Measurements from ENCODE around the gene FGFBP2.

The FGFBP2 gene

DNA sequence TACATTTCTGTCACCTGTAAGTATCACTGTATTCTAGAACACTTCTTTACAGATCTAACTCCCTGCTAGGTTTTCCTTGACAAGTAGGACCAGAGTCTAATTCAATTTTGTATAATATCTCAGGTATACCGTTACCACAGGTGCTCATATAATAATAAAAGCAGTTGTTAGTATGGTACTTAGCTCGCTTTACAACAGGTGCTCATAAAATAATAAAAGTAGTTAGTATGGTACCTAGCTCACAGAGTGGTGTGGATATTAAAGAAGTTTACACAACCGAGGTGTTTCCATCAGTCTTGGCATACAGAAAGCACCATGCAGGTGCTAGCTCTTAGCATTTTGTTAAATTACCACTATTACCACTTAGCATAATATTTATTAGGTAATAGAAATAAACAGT is 32.9 kb upstream of the FGFBP2 start:
- H3K9me3 ChIP-seq (ENCODE audit: control insufficient read depth, low read length), result no peaks in the 10 kb centered on the region
- H3K27ac ChIP-seq (ENCODE audit: insufficient read depth, low read depth, low read length, poor library complexity, severe bottlenecking), result no peak overlapping the region
- whole genome bisulfite sequencing, 2 experiments, result 89 to 98% methylated on average over 1 to 3 of the region's 3 CpGs
- H3K4me1 ChIP-seq (ENCODE audit: control insufficient read depth, insufficient read depth, low read length), result no peaks in the 10 kb centered on the region
- no peaks in the 10 kb centered on the region for H3K36me3 ChIP-seq (ENCODE audit: control insufficient read depth, insufficient read depth, low read length)
- no peaks in the 10 kb centered on the region for H3K27me3 ChIP-seq (ENCODE audit: control insufficient read depth, insufficient read depth, low read length, poor library complexity, severe bottlenecking)
- H3K4me3 ChIP-seq (ENCODE audit: insufficient read depth, low read depth, low read length), result no peak overlapping the region

DNA sequence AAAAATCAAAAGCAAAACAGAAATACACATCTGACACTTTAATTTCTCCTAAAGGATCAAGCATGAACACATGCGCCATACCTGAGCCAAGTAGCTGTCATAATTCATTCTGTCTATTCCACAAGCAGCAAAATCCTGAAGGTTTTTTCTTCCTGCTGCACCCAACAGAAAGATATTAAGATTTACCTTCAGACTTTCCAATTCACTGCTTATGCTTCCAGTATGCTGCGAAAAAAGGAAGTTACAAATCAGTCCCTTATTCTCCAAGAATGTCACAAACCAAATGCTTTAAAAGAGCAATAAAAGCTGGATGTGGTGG is 29.2 kb upstream of the FGFBP2 start:
- Histone ChIP-seq H3K27me3 (ENCODE audit: control insufficient read depth, insufficient read depth, low read length, poor library complexity, severe bottlenecking) (no peaks in the 10 kb centered on the region), H3K9me3 (ENCODE audit: control insufficient read depth, low read length) (no peaks in the 10 kb centered on the region), H3K4me1 (ENCODE audit: control insufficient read depth, insufficient read depth, low read length) (no peaks in the 10 kb centered on the region), H3K27ac (ENCODE audit: insufficient read depth, low read depth, low read length, poor library complexity, severe bottlenecking) (no peak overlapping the region), H3K36me3 (ENCODE audit: control insufficient read depth, insufficient read depth, low read length) (peaks cover 8% of the 10 kb centered on the region), H3K4me3 (ENCODE audit: insufficient read depth, low read depth, low read length) (no peak overlapping the region)
- WGBS, 2 experiments, result 95 to 98% methylated on average over 2 of the region's 2 CpGs

DNA sequence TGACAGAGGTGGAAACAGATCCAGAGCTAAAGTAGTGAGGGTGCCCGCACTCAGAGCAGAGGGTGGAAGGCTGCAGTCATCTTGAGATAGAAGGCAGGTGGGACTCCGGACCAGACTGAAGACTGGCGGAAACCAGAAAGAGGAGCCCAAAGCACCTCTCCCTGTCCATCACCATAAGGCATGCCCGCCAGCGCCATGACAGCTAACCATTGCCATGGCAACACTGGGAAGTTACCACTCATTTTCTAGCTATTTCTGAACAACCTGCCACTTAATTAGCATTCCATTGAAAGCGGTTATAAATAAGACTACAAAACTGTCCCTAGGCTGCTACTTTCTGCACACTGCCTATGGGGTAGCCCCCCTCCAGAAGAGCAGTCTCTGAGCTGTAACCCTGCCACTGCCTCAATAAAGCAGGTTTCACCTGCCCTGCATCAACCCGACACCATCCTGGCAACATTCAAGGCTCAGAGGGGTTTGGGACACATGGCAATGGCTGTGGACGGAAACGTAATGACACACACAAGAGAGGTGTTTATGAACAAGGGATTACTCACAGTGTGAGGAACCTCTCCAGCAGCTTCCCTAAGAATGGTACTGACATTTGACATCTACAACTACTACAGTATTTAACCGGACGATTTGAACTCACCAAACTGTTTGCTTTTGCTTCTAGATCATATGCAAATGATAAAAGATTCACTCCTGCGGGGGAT is 27.8 kb upstream of the FGFBP2 start:
- no peak overlapping the region for H3K27ac ChIP-seq (ENCODE audit: insufficient read depth, low read depth, low read length, poor library complexity, severe bottlenecking)
- H3K27me3 ChIP-seq (ENCODE audit: control insufficient read depth, insufficient read depth, low read length, poor library complexity, severe bottlenecking), result no peaks in the 10 kb centered on the region
- H3K36me3 ChIP-seq (ENCODE audit: control insufficient read depth, insufficient read depth, low read length), result peaks cover 12% of the 10 kb centered on the region
- no peak overlapping the region for H3K4me3 ChIP-seq (ENCODE audit: insufficient read depth, low read depth, low read length)
- 82 to 83% methylated on average over 11 to 12 of the region's 12 CpGs for WGBS, 2 experiments
- no peaks in the 10 kb centered on the region for H3K4me1 ChIP-seq (ENCODE audit: control insufficient read depth, insufficient read depth, low read length)
- no peaks in the 10 kb centered on the region for H3K9me3 ChIP-seq (ENCODE audit: control insufficient read depth, low read length)

DNA sequence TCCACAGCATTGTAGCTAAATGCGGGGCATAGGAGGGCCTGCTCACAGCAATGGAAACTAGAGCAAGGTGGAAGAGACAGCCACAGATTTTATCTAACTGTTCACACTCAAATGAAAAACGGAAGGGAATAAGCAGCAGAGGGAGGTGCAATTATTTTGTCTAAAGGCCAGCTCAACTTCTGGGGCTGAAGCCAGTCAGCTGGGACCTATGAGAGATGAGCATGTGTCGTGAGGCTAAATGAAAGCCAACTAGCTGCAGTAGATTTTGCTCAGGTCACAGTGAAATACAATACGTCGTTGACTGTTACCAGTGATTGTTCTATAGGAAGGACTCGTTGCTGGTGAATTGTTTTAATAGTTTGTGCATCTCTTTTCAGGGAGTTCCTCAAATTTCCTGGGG is 26.4 kb upstream of the FGFBP2 start:
- no peak overlapping the region for H3K27ac ChIP-seq (ENCODE audit: insufficient read depth, low read depth, low read length, poor library complexity, severe bottlenecking)
- H3K36me3 ChIP-seq (ENCODE audit: control insufficient read depth, insufficient read depth, low read length), result peaks cover 12% of the 10 kb centered on the region
- H3K4me1 ChIP-seq (ENCODE audit: control insufficient read depth, insufficient read depth, low read length), result no peaks in the 10 kb centered on the region
- H3K4me3 ChIP-seq (ENCODE audit: insufficient read depth, low read depth, low read length), result no peak overlapping the region
- no peaks in the 10 kb centered on the region for H3K27me3 ChIP-seq (ENCODE audit: control insufficient read depth, insufficient read depth, low read length, poor library complexity, severe bottlenecking)
- H3K9me3 ChIP-seq (ENCODE audit: control insufficient read depth, low read length), result no peaks in the 10 kb centered on the region
- WGBS, 2 experiments, result 87 to 88% methylated on average over 6 of the region's 6 CpGs

DNA sequence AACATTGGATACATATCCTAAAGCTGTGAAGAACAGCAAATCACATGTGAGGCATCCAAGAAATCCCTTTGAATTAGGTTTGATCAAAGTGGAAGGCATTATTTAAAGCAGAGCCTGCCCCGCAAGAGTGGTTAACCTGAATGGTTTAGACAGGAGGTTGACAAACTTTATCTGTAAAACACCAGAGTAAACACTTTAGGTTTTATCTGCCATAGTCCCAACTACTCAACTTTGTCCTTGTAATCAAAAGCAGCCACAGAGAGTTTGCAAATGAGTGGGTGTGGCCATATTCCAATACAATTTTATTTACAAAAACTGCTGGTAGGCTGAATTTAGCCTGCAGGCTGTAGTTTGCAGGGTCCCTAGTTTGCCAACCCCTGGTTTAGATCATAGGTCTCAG is 25.2 kb upstream of the FGFBP2 start:
- H3K9me3 ChIP-seq (ENCODE audit: control insufficient read depth, low read length), result no peaks in the 10 kb centered on the region
- H3K4me1 ChIP-seq (ENCODE audit: control insufficient read depth, insufficient read depth, low read length), result no peaks in the 10 kb centered on the region
- WGBS, 2 experiments, result 93 to 100% methylated on average over 1 of the region's 1 CpG
- no peak overlapping the region for H3K4me3 ChIP-seq (ENCODE audit: insufficient read depth, low read depth, low read length)
- peaks cover 12% of the 10 kb centered on the region for H3K36me3 ChIP-seq (ENCODE audit: control insufficient read depth, insufficient read depth, low read length)
- H3K27ac ChIP-seq (ENCODE audit: insufficient read depth, low read depth, low read length, poor library complexity, severe bottlenecking), result no peak overlapping the region
- no peaks in the 10 kb centered on the region for H3K27me3 ChIP-seq (ENCODE audit: control insufficient read depth, insufficient read depth, low read length, poor library complexity, severe bottlenecking)

DNA sequence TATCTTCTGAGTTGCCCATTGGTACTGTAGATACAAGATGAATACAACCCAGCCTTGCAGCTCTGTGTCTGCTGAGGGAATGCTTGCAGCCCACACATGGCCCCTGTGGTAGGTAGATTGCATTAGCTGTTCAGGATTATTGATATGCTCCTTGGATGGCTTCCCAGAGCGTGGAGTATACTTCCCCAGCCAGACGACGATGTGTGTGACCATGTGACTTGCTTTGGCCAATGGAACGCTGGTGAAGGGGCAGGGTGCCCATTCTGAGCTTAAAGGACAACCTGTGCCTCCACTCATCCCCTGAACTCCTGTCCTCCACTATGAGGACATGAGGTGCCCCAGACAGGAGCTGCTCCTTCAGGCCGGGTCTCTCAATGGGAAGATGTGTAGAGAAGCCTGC is 23.9 kb upstream of the FGFBP2 start:
- peaks cover 17% of the 10 kb centered on the region for H3K36me3 ChIP-seq (ENCODE audit: control insufficient read depth, insufficient read depth, low read length)
- H3K4me3 ChIP-seq (ENCODE audit: insufficient read depth, low read depth, low read length), result no peak overlapping the region
- H3K27me3 ChIP-seq (ENCODE audit: control insufficient read depth, insufficient read depth, low read length, poor library complexity, severe bottlenecking), result no peaks in the 10 kb centered on the region
- no peak overlapping the region for H3K27ac ChIP-seq (ENCODE audit: insufficient read depth, low read depth, low read length, poor library complexity, severe bottlenecking)
- WGBS, 2 experiments, result 91 to 95% methylated on average over 5 of the region's 5 CpGs
- H3K9me3 ChIP-seq (ENCODE audit: control insufficient read depth, low read length), result no peaks in the 10 kb centered on the region
- no peaks in the 10 kb centered on the region for H3K4me1 ChIP-seq (ENCODE audit: control insufficient read depth, insufficient read depth, low read length)

DNA sequence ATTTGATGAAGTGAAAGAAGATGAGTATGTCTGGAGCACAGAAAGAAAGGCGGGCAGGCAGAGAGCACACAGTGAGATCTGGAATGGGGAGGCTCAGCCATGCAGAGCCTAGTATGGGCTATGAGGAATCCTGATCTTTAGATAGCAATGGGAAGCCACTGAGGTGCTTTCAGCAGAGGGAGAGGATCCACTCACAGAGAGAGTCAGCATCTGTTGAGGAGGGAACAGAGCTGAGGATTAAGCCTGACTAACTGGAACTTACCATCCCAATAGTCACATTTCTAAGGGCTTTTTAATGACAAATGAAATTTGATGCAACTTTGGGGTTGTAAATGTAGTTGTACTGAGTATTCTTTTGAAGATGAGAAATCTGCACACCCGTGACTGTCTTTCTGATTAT is 20.6 kb upstream of the FGFBP2 start:
- Histone ChIP-seq H3K36me3 (ENCODE audit: control insufficient read depth, insufficient read depth, low read length) (peaks cover 17% of the 10 kb centered on the region), H3K4me3 (ENCODE audit: insufficient read depth, low read depth, low read length) (no peak overlapping the region), H3K27ac (ENCODE audit: insufficient read depth, low read depth, low read length, poor library complexity, severe bottlenecking) (no peak overlapping the region), H3K9me3 (ENCODE audit: control insufficient read depth, low read length) (no peaks in the 10 kb centered on the region), H3K27me3 (ENCODE audit: control insufficient read depth, insufficient read depth, low read length, poor library complexity, severe bottlenecking) (no peaks in the 10 kb centered on the region), H3K4me1 (ENCODE audit: control insufficient read depth, insufficient read depth, low read length) (no peaks in the 10 kb centered on the region)
- WGBS, 2 experiments, result 95 to 99% methylated on average over 2 of the region's 2 CpGs

DNA sequence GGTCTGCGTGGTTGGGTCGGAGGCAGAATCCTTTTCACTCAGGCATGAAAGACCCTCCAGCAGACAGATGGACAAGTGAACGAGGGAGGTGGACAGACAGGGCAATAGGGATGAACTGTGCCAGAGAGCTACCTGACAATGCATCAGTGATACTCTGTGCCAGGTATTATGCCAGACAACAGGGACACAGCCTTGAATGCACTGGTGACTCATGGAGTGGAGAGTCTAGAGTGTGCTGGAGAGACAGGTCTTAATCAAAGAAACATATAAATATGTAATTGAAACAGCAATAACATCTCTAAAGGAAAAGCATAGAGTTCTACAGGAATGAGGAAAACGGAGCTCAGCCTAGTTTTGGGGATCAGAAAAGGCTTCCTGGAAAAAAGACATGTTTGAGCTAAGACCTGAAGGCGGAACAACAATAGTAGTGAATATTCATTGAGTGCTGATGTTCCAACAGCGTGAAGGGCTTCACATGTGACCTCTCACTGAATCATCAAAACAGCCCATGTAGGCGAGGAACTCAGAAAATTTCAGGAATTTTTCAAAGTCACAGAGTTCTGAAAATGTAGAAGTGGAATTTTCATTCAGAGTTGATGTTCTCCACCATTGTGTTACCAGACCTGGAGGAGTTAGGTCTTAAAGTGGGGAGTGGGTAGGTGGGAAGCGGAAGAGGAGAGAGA is 20.0 kb upstream of the FGFBP2 start:
- no peaks in the 10 kb centered on the region for H3K4me1 ChIP-seq (ENCODE audit: control insufficient read depth, insufficient read depth, low read length)
- H3K4me3 ChIP-seq (ENCODE audit: insufficient read depth, low read depth, low read length), result no peak overlapping the region
- no peaks in the 10 kb centered on the region for H3K9me3 ChIP-seq (ENCODE audit: control insufficient read depth, low read length)
- WGBS, 2 experiments, result 93 to 96% methylated on average over 8 of the region's 8 CpGs
- H3K27me3 ChIP-seq (ENCODE audit: control insufficient read depth, insufficient read depth, low read length, poor library complexity, severe bottlenecking), result no peaks in the 10 kb centered on the region
- H3K27ac ChIP-seq (ENCODE audit: insufficient read depth, low read depth, low read length, poor library complexity, severe bottlenecking), result no peak overlapping the region
- peaks cover 11% of the 10 kb centered on the region for H3K36me3 ChIP-seq (ENCODE audit: control insufficient read depth, insufficient read depth, low read length)

DNA sequence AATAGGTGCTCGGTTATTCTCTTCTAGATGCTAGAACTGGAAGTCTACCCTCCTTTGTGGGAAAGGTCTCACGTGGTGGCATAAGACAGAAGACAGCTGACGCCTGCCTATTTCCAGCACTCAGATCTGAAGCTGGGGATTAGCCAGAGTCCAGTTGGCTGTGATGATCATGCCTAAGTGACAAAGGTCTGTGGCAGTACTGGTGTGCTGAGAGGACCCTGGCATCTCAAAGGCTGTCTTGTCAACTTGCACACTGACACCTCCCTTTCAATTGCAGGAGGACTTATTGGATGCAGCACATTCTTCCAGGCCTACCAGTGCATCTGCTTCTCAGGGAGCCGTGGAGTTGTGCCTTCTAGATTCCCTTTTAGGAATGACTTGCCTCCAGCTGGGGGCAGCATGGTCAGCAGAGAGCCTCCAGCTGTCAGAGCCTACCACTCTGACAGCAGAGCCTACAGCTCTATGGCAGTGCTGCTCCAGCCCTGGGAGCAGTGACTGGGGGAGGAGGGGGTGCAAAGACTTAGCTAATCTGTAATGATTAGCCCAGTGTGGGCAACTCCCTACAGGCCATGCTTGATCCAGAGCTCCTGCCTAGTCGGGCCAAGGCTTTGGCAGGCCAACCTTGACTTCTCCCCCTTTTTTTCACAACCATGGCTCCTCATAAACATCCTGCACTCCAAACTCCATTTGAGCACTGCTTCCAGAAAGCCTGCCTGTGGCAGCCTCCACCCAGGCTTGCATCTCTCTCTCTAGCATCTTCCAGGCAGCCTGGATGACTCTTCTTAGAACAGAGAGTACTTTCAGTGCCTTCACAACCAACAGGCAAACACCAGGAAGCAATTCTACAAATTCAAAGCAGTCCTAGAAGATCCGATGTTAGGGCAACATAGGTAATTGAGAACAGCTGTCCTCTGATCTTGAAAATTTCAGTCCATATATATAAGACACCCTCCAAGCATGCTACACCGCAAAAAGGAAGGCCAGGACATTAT is 13.8 kb upstream of the FGFBP2 start:
- H3K27ac ChIP-seq (ENCODE audit: insufficient read depth, low read depth, low read length, poor library complexity, severe bottlenecking), result no peak overlapping the region
- H3K36me3 ChIP-seq (ENCODE audit: control insufficient read depth, insufficient read depth, low read length), result no peaks in the 10 kb centered on the region
- 88 to 90% methylated on average over 7 of the region's 7 CpGs for WGBS, 2 experiments
- H3K9me3 ChIP-seq (ENCODE audit: control insufficient read depth, low read length), result no peaks in the 10 kb centered on the region
- H3K4me3 ChIP-seq (ENCODE audit: insufficient read depth, low read depth, low read length), result no peak overlapping the region
- H3K27me3 ChIP-seq (ENCODE audit: control insufficient read depth, insufficient read depth, low read length, poor library complexity, severe bottlenecking), result no peaks in the 10 kb centered on the region
- H3K4me1 ChIP-seq (ENCODE audit: control insufficient read depth, insufficient read depth, low read length), result no peaks in the 10 kb centered on the region
